Breast epithelium (tissue), 3 donors: ENCODE data around the gene S100P.

ENCODE experiments used
- CTCF ChIP-seq, 3 donors: fragments of 450-650 bp; IDR thresholded peaks; one replicate each; pipeline ENCODE4 v1.5.1; 2016 to 2017; ENCODE audit warnings: antibody characterized with exemption in 3 of 3, mild to moderate bottlenecking in 3 of 3, moderate library complexity in 3 of 3
- POLR2A ChIP-seq: fragments of 450-650 bp; IDR thresholded peaks from one replicate; pipeline ENCODE4 v1.6.1; 2016; ENCODE audit warnings: antibody characterized with exemption, mild to moderate bottlenecking, moderate library complexity
- POLR2AphosphoS5 ChIP-seq, 3 donors: sonication (generic); formaldehyde crosslinking; IDR thresholded peaks; one replicate each; pipeline ENCODE4 v1.6.1; 2017; ENCODE audit warnings: antibody characterized with exemption in 3 of 3

- TF ChIP-seq CTCF (IDR thresholded peaks at IDR 0.05) (no peak), POLR2A (no peak), POLR2AphosphoS5 (IDR thresholded peaks at IDR 0.05) (no peak)
These were observed 2.3 kb downstream of the S100P start for GRCh38 chr4:6695660-6696610.
